Stimulated activated CD4-positive, alpha-beta T cell treated with anti-CD3 and anti-CD28 coated beads, TNF-alpha, amount 100 ng/mL, for 24 hours (primary cell): ENCODE measurements around the gene WFS1.

Source experiments
- DNase-seq, 3 experiments: peaks; one replicate each; pipeline ENCODE4 v3.0.0-alpha.2; 2020; ENCODE audit warnings: low read depth in 3 of 3

Gene WFS1, protein sequence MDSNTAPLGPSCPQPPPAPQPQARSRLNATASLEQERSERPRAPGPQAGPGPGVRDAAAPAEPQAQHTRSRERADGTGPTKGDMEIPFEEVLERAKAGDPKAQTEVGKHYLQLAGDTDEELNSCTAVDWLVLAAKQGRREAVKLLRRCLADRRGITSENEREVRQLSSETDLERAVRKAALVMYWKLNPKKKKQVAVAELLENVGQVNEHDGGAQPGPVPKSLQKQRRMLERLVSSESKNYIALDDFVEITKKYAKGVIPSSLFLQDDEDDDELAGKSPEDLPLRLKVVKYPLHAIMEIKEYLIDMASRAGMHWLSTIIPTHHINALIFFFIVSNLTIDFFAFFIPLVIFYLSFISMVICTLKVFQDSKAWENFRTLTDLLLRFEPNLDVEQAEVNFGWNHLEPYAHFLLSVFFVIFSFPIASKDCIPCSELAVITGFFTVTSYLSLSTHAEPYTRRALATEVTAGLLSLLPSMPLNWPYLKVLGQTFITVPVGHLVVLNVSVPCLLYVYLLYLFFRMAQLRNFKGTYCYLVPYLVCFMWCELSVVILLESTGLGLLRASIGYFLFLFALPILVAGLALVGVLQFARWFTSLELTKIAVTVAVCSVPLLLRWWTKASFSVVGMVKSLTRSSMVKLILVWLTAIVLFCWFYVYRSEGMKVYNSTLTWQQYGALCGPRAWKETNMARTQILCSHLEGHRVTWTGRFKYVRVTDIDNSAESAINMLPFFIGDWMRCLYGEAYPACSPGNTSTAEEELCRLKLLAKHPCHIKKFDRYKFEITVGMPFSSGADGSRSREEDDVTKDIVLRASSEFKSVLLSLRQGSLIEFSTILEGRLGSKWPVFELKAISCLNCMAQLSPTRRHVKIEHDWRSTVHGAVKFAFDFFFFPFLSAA

DNA sequence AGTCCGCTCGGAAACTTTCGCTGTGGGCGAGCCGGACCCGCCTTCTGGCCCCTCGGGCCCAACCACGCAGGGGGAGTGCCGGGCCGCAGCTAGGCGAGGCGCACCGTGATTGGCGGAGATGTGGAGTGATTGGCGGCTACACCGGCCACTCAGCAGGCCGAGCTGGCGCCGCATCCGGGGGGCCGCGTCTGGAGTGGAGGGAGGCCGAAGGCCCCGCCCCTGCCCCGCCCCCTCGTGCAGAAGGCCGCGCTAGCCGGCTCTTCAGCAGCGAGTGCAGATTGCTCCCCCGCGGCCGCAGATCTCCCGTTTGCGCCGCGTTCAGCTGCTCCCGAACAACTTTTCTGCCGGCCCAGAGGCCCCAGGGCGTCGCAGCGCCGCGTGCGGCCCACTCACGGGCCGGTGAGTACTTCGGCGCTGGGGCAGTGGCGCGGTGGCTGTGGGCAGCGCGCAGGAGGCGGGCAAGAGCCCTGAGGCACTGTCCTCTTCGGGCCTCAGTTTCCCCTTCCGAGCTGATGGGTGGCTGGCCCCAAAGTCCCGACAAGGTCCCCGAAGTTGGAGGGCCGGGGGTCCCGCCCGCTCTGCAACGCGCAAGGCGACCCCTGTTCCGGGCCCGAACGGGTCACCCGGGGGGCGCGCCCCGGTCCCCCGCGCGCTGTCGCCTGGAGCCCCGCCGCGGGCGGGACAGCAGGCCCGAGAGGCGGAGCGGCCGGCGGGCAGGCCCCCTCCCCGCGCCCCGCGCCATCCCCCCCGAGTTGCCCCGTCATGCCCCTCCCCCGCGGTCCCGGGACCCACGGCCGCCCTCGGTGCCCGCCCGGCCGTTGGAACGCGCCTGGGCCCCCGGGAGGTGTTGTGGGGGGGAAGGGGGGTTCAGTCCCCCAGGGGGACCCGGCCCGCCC is at the start of gene WFS1:
TSS of gene WFS1 (plus strand) at position 235 of the 896 bp plus-strand sequence. CDS start 7,606 bp downstream, outside the sequence.
- DNase-seq, result peak; percentile 95 to 98 (median 96)

DNA sequence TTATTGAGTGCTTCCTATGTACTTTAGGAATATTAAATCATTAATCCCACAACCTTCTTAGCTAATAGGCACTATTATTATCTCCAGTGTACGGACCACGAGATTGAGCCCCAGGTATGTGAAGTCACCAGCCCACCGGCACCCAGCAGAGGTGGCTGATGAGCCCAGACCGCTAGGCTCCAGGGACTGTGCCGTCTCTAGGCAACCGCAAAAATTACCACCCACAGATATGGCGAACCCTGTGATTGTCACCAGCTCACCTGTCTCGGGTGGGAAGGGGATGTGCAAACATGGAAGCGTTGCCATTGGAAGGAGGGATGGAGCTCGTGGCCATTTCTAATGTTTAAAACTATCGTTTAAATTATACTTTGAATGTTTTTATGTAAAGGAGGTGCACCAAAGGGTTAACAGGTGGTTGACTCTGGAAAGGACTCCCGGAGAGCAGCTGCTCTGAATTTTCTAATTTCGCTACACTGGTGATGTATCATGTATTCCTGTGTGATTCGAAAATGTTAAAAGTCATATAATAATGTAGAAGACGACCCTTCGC is 48.3 kb upstream of the WFS1 start:
- DNase-seq, result no peak

- DNase-seq, result peak in 1 of 3 experiments; percentile 3
These were observed 47.5 kb upstream of the WFS1 start for GRCh38 chr4:6221851-6222760.

- no peak for DNase-seq
These were observed 46.8 kb upstream of the WFS1 start for GRCh38 chr4:6222761-6223292.

- DNase-seq, result no peak
These were observed 44.9 kb upstream of the WFS1 start for GRCh38 chr4:6224735-6225134.

DNA sequence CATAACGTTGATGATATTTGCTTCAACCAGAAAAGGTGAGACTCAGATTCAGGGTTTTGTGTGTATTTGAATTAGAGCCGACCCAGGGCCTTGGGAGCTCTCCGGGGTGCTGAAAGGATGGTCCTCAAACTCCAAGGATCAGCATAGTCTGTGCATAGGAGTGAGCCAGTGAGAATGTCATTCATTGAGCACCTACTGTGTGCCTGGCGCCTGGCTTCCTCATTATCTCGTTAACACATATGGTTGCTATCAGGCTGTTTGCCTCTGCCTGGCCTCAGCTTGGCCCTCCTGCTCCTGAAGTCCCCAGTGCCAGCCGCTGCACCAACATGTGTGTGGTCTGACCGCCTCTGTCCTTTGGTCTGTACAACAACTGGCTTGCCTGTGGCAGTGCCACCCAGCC is 44.2 kb upstream of the WFS1 start:
- DNase-seq, result no peak

GRCh38 chr4:6226506-6226905 is 43.1 kb upstream of the WFS1 start:
- DNase-seq, result no peak

- no peak for DNase-seq
These were observed 42.1 kb upstream of the WFS1 start for GRCh38 chr4:6227412-6228157.

- no peak for DNase-seq
These were observed 41.2 kb upstream of the WFS1 start for GRCh38 chr4:6228158-6229067.

- no peak for DNase-seq
These were observed 40.6 kb upstream of the WFS1 start for GRCh38 chr4:6229095-6229494.

DNA sequence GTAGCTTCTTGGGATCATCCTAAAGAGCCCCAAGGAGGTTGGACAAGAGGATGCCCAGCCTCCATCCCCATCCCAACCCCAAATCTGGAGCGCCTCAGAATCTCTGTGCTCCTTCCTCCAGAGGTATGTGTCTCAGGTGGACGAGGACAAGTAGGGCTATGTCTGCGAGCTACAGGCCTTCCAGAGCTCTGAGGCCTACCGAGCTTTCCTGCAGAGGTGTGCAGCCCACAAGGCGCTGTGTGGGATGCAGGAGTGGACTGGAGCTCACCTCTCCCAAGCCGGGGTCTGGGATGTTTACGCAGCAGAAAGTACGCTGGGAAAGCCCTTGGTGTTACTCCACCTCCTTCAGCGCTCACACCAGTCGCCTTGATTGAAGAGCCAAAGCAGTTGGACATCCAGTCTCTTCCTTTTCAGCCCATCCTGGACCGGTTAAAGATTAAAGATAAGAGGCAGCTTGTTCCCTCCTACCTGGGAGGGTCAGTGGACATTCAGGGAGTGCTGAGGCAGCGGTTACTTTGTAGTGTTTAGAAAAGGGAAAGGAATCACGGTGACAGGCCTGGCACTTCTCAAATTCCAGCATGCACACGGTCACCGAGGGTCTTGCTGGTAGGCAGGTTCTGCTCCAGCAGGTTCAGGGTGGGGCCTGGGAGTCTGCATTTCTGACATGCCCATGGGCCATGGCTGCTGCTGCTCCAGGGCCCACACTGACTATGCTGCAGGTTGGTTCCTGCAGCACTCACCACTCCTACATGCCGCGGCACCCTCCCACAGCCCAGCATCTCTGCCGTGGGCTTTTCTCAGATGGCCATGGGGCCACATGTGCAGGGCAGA is 39.8 kb upstream of the WFS1 start:
- no peak for DNase-seq

DNA sequence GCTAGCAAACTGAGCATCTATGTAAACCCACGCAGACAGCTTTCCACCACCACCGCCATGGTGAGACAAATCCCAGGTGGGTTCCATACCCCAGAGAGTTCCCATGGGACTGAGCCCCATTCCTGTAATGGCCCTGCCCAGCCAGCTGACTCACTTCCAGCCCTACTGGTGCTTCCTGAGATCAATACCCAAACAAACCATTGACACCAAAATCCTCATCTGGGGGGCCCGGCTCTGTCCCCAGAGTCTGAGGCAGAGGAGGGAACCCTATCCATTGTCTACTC is 39.2 kb upstream of the WFS1 start:
- no peak for DNase-seq

- DNase-seq, result no peak
These were observed 38.6 kb upstream of the WFS1 start for GRCh38 chr4:6230827-6231662.

- DNase-seq, result no peak
These were observed 37.9 kb upstream of the WFS1 start for GRCh38 chr4:6231663-6232165.

DNA sequence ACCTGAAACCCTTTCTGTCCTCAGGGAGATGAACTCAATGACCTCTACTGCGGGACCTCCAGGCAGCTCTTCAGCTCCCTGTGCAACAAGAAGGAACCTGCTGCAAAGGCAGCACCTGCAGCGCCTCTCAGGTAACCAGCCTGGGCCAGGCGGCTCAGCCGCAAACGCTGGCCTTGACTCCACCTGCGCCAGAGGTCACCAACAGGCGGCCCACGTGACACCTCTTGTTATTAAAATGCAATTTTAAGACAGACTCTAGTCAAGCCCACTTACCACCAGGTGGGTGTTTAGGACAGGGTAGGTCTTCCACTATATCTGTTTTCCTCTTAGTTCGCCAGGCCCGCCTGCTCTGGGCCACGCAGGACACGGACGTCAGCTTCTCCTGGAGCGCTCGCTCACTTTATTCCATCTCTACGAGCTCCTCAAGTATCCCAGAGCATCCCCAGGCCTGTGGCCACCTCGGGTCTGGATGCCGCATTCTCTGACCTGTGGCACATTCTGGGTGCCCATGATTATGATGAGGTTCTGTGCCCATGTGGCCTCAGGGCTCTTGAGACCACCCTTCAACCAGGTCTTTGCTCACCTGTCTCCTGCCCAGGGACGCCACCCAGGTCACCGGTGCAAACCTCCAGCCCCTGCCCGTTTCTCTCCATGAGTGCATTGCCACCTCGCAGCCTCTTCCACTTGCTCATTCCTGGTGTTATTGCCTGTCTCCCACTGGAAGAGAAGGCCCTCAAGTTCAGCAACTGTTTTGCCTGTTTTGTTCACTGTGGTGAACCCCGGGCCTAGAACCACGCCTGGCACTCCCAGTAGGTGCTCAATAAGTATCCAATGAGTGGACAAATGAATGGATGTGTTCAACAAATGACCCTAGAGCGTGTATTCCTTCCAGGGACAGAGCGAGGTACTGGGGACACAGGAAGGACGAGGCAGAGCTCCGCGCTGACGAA is 36.5 kb upstream of the WFS1 start:
- DNase-seq, result no peak
